Ectodermal cell (in vitro differentiated cells): ENCODE data around the gene DCLK1.

ENCODE experiments used
- H3K27ac ChIP-seq: 2 replicates; pipeline ENCODE4 v1.7.0; 2013; ENCODE audit warnings: mild to moderate bottlenecking, low read depth, low read length; ENCODE audit not compliant: insufficient read depth, poor library complexity, severe bottlenecking
- H3K27me3 ChIP-seq: 2 replicates; pipeline ENCODE4 v1.7.0; 2013; ENCODE audit warnings: mild to moderate bottlenecking, low read length; ENCODE audit not compliant: insufficient read depth, control insufficient read depth, poor library complexity, severe bottlenecking
- H3K36me3 ChIP-seq: one replicate; pipeline ENCODE4 v1.7.0; 2013; ENCODE audit warnings: low read length; ENCODE audit not compliant: control insufficient read depth, insufficient read depth
- H3K4me1 ChIP-seq: one replicate; pipeline ENCODE4 v1.7.0; 2013; ENCODE audit warnings: low read length; ENCODE audit not compliant: control insufficient read depth, insufficient read depth
- H3K4me3 ChIP-seq: 2 replicates; pipeline ENCODE4 v1.7.0; 2013; ENCODE audit warnings: low read depth, low read length, control low read depth; ENCODE audit not compliant: insufficient read depth
- H3K9me3 ChIP-seq: 2 replicates; pipeline ENCODE4 v1.7.0; 2013; ENCODE audit warnings: mild to moderate bottlenecking, low read length, moderate library complexity; ENCODE audit not compliant: control insufficient read depth
- WGBS, 2 experiments: methylation state at CpG; one replicate each; pipeline ENCODE4 v1.1.7; 2013; ENCODE audit warnings: missing lambda C conversion rate in 2 of 2; 5-methylcytosine and 5-hydroxymethylcytosine counted together

Gene DCLK1

DNA sequence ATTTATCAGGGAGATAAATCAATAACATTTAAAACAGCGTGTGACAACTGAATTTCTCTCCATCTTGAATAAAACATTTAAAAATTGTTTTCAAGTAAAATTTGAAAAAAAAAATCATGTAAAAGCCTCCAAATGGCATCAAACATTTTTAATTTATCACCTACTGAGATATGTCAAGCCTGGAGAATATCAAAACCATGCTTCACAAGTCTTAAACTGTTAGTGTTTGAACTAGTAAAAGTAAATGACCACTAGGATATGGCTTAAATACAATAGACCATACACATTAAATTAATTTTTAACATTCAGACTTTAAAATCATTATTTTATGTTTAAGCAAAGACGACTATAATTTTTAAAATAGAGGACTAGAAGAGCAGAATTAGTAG is 281.9 kb downstream of the DCLK1 start:
- Histone ChIP-seq H3K9me3 (no peaks in the 10 kb centered on the region), H3K36me3 (no peaks in the 10 kb centered on the region), H3K27me3 (no peaks in the 10 kb centered on the region), H3K4me3 (no peak overlapping the region), H3K27ac (no peak overlapping the region), H3K4me1 (peaks cover 3% of the 10 kb centered on the region)
- no CpG with 5 or more reads among the region's 2 CpGs for WGBS, 2 experiments

DNA sequence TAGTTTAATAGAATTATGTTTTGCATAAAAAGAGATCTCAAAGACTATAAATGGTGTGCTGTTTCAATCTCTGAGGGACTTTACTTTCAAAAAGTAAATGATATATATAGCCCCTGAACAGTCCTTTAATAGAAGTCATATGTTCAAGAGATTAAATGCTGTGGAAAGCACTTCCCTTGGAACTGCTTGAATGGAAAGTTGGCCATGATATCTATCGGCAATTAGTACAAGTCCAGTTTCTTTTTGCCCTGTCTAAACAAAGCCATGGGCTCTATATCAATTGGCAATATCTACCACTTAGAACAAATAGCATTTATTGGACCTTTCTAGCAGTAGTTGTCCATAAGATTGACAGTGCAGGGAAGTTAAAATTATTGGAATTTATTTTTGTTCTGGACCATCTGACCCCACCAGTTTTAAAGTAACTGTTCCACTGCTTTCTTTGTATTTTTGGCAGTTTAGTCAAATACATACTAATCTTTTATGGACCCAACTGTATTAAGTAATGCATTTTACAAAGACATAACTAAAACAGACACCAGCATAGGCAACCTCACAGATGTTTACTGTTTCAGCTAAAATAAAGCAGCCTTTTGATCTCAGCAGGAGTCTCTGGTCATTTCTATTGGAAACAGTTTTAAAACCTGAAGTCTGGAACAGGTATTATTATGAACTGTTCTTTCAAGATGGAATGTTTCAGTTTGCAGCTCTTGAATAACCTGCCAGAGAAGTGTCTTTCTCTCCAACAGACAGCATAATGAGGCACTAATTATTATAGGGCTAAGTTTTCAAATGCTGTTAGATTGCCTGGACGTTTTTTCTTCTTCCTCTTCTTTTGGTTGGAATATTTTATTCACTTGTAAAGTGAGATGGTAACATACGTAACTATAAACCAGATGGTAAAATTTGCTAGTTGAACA is 282.6 kb downstream of the DCLK1 start:
- H3K4me1 ChIP-seq, result peaks cover 3% of the 10 kb centered on the region
- WGBS, 2 experiments, result 80 to 100% methylated on average over 2 of the region's 3 CpGs
- H3K27me3 ChIP-seq, result no peaks in the 10 kb centered on the region
- no peaks in the 10 kb centered on the region for H3K9me3 ChIP-seq
- no peaks in the 10 kb centered on the region for H3K36me3 ChIP-seq
- no peak overlapping the region for H3K4me3 ChIP-seq
- H3K27ac ChIP-seq, result no peak overlapping the region

DNA sequence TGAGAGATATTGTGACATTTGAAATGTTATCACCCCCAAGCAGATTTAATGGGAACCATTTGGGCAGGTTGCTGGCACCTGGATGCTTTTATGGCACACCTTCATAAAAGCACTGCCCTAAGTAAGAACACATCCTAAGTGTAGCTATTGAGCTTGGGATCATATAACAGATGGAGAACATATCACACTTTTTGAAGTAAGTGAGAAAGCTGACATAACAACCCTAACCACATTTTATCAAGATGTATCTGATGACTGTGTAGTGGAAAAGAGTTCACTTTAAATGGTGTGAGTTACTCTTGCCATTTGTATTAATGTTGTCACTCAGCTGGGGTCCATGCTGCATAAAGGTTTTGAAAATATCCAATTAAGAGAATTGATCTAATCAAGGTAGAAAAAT is 287.9 kb downstream of the DCLK1 start:
- Histone ChIP-seq H3K4me3 (no peak overlapping the region), H3K27ac (no peak overlapping the region), H3K27me3 (no peaks in the 10 kb centered on the region), H3K9me3 (no peaks in the 10 kb centered on the region), H3K36me3 (no peaks in the 10 kb centered on the region), H3K4me1 (no peaks in the 10 kb centered on the region)

DNA sequence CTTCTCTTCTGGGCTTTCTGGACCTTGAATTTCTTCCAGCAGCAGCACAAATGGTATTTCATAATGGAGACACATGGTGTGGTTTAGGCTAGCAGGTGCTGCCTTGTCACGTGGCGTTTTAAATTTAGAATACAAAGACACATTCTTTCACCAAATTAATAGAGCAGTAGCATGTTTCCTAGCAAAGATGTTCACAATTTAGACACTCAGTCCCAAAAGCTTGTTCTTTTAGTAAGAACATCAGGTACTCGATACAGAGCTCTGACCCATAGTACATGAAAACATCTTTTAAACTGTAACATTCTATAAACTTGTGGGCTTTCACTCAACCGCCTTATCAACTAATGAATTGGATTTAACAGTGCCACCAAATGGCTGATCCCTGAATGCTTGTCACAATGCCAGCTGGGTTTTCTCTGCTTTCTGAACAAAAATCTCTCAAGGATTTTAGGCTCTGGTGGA is 290.1 kb downstream of the DCLK1 start:
- Histone ChIP-seq H3K4me1 (no peaks in the 10 kb centered on the region), H3K4me3 (no peak overlapping the region), H3K27me3 (no peaks in the 10 kb centered on the region), H3K36me3 (no peaks in the 10 kb centered on the region), H3K27ac (no peak overlapping the region), H3K9me3 (no peaks in the 10 kb centered on the region)
- 89 to 92% methylated on average over 4 of the region's 4 CpGs for WGBS, 2 experiments

DNA sequence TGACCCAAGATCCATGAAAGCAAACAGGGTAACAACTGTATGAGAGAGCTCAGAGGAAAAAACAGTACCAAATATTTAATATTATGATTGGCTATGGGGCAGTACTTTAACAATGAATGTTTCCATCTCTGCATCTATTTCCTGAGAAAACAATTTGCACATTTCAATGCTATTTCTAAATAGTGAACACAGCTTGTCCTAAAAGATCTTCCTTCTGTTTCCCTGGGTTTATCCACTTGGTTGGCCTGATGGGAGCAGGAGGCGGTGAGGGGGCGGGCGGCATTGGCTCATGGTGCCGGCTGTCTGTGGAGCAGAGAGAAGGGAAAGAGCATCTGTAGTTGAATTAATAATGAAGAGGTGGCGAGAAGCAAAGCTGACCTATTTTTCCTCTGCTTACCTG is 291.4 kb downstream of the DCLK1 start:
- Histone ChIP-seq H3K4me3 (no peak overlapping the region), H3K27me3 (no peaks in the 10 kb centered on the region), H3K36me3 (no peaks in the 10 kb centered on the region), H3K9me3 (no peaks in the 10 kb centered on the region), H3K4me1 (no peaks in the 10 kb centered on the region), H3K27ac (no peak overlapping the region)
- whole genome bisulfite sequencing, 2 experiments, result 87 to 98% methylated on average over 4 of the region's 5 CpGs

DNA sequence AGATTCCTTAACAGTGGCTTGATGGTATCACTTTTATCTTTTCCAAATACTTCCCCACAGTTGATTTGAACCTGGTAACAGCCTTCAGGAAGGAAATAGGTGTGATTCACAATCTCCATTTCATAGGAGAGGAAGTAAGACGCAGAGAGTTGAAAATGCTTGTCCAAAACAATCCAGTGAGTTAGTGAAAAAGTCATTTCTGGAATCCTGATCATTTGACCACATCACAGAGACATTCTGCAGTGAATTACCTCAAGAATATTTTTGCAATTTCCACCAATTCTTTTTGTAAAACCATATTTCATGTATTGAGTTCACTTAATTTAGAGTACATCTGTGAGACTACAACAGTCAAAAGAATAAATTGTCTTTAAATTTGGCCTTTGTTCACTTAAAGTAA is 292.8 kb downstream of the DCLK1 start:
- no peaks in the 10 kb centered on the region for H3K36me3 ChIP-seq
- no peak overlapping the region for H3K4me3 ChIP-seq
- H3K4me1 ChIP-seq, result no peaks in the 10 kb centered on the region
- H3K27ac ChIP-seq, result no peak overlapping the region
- 87 to 92% methylated on average over 1 of the region's 1 CpG for WGBS, 2 experiments
- no peaks in the 10 kb centered on the region for H3K27me3 ChIP-seq
- no peaks in the 10 kb centered on the region for H3K9me3 ChIP-seq

DNA sequence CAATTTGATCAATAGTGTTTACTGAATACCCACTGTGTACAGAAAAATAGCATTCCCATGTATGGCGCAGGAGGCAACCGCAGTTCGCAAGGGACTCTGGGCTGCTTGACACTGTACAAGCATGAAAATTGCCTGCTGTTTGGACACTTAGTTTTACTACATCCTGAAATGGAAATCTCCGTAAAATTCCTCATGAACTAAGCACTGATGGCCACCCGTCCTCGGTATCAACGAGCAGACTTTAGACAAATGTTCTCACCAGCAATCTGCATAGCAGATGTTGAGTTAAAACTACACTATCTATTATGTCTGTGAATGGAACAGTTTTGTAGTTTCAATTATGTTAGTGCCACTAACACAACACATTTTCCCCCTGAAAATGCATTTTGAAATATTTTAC is 294.7 kb downstream of the DCLK1 start:
- no peaks in the 10 kb centered on the region for H3K9me3 ChIP-seq
- H3K4me1 ChIP-seq, result no peaks in the 10 kb centered on the region
- no peak overlapping the region for H3K27ac ChIP-seq
- no peaks in the 10 kb centered on the region for H3K36me3 ChIP-seq
- H3K4me3 ChIP-seq, result no peak overlapping the region
- H3K27me3 ChIP-seq, result no peaks in the 10 kb centered on the region
- 94 to 96% methylated on average over 7 of the region's 7 CpGs for WGBS, 2 experiments

DNA sequence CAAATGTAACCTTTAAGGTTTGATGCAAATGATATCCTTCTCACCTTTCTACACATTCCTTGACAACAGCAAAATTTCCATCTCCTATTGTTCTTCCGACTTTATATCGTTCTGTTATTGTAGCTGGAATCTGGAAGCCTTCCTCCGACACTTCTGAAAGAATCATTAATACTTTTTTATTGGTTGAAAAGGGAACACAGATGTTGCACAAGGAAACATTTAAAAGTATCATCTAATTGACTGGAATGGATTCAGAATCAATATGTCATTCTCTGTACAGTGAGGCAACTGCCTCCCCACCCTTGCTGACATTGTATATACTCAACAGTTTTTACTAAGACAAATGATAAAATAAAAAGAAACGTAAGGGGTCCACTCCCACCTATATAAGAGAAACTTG is 295.2 kb downstream of the DCLK1 start:
- Histone ChIP-seq H3K4me1 (no peaks in the 10 kb centered on the region), H3K27ac (no peak overlapping the region), H3K27me3 (no peaks in the 10 kb centered on the region), H3K4me3 (no peak overlapping the region), H3K36me3 (no peaks in the 10 kb centered on the region), H3K9me3 (no peaks in the 10 kb centered on the region)
- WGBS, 2 experiments, result 96 to 100% methylated on average over 2 to 4 of the region's 4 CpGs

DNA sequence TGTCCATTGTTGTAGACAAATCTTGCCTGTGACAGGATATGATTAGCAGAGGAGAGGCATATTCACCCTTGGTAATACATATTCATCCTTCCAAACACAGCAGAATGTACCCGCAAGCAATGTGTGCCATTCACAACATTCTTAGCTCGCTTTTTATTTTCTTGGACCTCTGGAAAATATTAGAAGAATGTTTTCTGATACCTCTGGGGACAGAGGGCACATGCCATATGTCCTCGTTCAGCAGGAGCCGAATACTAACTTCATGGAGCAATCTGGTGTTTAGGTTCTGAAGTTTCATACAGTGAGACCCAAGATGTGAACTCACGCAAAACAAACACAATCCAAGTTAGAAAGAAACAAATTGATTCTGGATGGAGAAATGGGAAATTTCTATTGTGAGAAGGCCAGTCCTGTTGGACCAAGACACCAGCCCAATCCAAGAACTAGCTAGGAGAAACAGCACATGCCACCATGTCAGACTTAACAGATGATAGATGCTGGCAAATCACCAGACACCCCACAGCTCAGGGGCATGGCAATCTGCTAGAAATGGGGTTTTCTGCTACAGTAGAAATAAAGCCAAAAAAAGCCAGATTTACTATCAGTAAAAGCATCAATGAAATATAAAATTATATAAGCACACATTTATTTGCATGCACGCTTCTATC is 297.4 kb downstream of the DCLK1 start:
- no peak overlapping the region for H3K4me3 ChIP-seq
- H3K36me3 ChIP-seq, result no peaks in the 10 kb centered on the region
- no peaks in the 10 kb centered on the region for H3K9me3 ChIP-seq
- no peaks in the 10 kb centered on the region for H3K27me3 ChIP-seq
- 92 to 96% methylated on average over 5 to 6 of the region's 6 CpGs for WGBS, 2 experiments
- no peak overlapping the region for H3K27ac ChIP-seq
- H3K4me1 ChIP-seq, result no peaks in the 10 kb centered on the region

DNA sequence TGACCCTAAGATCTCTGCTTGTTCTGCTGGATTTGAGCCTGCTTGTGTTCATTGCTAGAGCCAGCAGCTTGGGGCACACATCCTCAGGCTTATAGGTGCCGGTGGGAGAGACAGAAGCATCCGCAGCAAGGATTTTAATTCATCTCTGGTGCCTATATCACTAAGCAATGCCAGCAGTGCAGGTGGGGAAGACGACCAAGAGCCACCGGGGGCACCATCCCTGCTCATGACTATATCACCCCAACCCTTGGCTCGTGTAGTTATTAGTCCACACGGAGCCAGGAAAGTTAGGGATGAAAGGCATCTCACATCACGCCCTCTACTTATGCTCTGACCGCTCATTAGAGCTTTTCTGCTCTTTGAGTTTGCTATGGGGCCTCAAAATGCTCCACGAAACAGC is 298.2 kb downstream of the DCLK1 start:
- Histone ChIP-seq H3K36me3 (no peaks in the 10 kb centered on the region), H3K27ac (no peak overlapping the region), H3K9me3 (no peaks in the 10 kb centered on the region), H3K4me1 (no peaks in the 10 kb centered on the region), H3K4me3 (no peak overlapping the region), H3K27me3 (no peaks in the 10 kb centered on the region)
- 93% methylated on average over 9 of the region's 9 CpGs for WGBS, 2 experiments
